ENCODE data around the gene CPA2. TPM values are rescaled to one million over a fixed set of nuclear protein-coding genes. Genes with fewer than 3 reads are reported as not detected.

CPA2 gene
- total RNA-seq, 2 donors from 2014 or later = not detected

DNA sequence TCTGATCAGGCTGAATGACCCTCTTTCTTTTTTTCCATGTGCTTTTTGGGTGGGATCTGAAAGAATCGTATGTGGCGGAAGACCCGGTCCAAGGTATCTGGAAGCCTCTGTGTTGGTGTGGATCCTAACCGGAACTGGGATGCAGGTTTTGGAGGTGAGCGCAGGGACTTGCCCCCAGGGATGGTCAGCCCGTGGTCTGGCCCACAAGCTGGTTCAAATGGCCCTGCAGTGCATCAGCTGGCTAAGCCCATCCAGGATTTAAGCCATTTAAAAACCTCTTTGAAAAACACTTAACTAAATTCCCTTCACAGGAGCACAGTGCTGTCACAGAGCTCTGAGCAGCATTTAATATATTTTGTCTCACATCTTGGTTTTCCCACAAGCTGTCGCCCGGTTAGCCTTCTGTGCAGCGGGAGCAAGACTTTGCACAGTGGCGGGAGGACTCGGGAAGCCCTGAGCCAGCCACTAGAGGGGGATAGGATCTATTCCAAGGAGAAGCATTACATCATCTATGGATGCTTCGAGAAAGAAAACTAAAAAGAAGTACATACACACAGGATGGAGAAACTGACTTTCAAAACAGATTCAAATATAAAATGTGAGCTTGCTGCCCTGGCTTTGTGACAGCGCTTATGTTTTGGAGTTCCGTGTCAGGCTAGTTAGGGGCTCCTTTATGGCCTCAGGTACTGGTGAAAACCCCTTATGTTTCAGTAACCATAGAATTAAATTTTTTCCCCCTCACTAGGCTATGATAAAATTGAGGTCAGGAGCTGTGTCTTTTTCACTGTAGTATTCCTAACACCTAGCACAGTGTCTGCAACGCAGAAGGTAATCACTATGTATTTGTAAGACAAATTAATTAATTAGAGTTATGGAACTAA lies 11.3 kb downstream of the CPA2 start:
- H3K4me3 Mint-ChIP-seq = peak overlapping the region; percentile 12 to 82
- H3K27ac Mint-ChIP-seq = peak overlapping the region; percentile 96
- DNase-seq = no peak
- H3K27me3 Mint-ChIP-seq (ENCODE audit: low read depth) = peaks cover 8% of the 10 kb centered on the region
- H3K36me3 Mint-ChIP-seq (ENCODE audit: insufficient read depth in 2 of 2) = no peaks in the 10 kb centered on the region
- H3K4me1 Mint-ChIP-seq (ENCODE audit: low read depth) = peaks cover 27% of the 10 kb centered on the region
- no peak for ATAC-seq (replicated peaks in 1 of 2)
- no peaks in the 10 kb centered on the region for H3K9me3 Mint-ChIP-seq

DNA sequence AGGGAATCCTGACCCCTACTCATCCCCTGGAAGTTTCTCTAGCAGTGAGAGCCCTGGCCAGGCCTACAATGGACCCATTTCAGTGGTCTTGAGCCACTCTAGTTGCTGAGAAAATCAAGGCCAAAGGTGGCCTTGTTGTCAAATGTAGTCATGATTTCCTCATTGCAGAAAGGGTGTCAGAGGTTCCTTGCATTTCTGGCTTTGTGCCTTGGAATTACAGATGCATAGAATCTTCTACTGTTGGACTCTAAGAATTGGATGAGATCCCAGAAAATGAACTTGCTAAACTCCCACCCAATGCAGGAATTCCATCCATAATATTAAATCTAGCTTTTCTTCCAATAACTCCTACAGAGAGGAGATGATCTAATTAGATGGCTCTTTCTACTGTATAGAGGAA lies 12.2 kb downstream of the CPA2 start:
- Mint-ChIP-seq H3K4me1 (ENCODE audit: low read depth) (peaks cover 27% of the 10 kb centered on the region), H3K4me3 (no peak overlapping the region), H3K9me3 (no peaks in the 10 kb centered on the region), H3K36me3 (ENCODE audit: insufficient read depth in 2 of 2) (no peaks in the 10 kb centered on the region), H3K27ac (no peak overlapping the region), H3K27me3 (ENCODE audit: low read depth) (peaks cover 8% of the 10 kb centered on the region)
- ATAC-seq (replicated peaks in 1 of 2) (no peak), DNase-seq (no peak)

DNA sequence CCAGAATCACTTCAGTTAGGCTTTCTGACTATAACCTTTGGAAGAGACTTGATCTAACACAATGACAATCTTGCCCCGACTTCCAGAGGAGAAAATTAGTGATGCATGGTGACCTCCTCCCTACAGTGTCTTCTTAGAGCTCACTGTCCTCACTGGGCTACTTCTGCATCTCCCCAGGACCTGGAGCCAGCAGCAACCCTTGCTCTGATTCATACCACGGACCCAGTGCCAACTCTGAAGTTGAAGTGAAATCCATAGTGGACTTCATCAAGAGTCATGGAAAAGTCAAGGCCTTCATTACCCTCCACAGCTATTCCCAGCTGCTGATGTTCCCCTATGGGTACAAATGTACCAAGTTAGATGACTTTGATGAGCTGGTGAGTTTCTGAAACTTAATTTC lies 12.6 kb downstream of the CPA2 start:
- Mint-ChIP-seq H3K27ac (no peak overlapping the region), H3K9me3 (peaks cover 0 to under 1% of the 10 kb centered on the region in 2 donors), H3K4me3 (no peak overlapping the region), H3K27me3 (ENCODE audit: low read depth) (peaks cover 8% of the 10 kb centered on the region), H3K4me1 (ENCODE audit: low read depth) (peaks cover 27% of the 10 kb centered on the region), H3K36me3 (ENCODE audit: insufficient read depth in 2 of 2) (no peaks in the 10 kb centered on the region)
- no peak for ATAC-seq (replicated peaks in 1 of 2)
- DNase-seq = no peak

DNA sequence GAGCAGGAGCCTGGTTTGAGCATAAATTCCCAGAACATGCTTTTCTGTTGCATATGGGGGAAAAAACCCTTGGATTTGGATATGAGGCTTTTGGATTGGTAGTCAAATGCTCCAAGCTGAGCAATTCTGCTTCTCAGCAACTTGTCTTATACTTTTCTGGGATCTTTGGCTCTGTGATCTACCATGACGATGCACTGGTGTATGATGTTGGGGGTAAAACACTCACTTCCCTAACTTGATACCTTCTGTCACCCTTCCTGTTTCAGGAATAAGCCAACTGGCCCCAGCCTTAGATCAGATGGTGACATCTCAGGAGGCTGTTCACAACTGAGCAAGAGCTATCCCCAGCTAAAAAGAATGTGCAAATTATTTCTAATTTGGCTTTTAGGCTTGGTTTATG lies 13.2 kb downstream of the CPA2 start:
- Mint-ChIP-seq H3K36me3 (ENCODE audit: insufficient read depth in 2 of 2) (no peaks in the 10 kb centered on the region), H3K27ac (no peak overlapping the region), H3K27me3 (ENCODE audit: low read depth) (peaks cover 5% of the 10 kb centered on the region), H3K4me1 (ENCODE audit: low read depth) (peaks cover 27% of the 10 kb centered on the region), H3K4me3 (no peak overlapping the region), H3K9me3 (peaks cover 0 to 2% of the 10 kb centered on the region in 2 donors)
- no peak for ATAC-seq (replicated peaks in 1 of 2)
- DNase-seq = no peak

DNA sequence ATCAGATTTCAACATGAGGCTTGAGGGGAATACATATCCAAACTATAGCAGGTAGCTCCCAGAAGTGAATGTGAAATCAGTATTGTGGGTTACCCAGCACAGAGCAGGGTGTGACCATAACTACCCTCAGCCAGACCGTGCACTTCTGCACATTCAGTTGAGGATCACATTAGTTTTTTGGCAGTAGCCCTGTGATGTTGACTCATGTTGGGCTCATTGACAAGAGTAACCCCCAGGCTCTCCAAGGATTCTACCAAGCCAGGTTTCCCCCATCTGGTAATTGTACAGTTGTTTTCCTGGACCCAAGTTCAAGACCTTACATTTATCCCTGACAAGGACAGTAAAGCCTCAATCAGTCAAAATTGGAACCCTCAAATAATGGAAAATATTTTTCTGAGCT lies 14.6 kb downstream of the CPA2 start:
- Mint-ChIP-seq H3K27me3 (ENCODE audit: low read depth) (no peaks in the 10 kb centered on the region), H3K36me3 (ENCODE audit: insufficient read depth in 2 of 2) (no peaks in the 10 kb centered on the region), H3K9me3 (peaks cover 0 to 2% of the 10 kb centered on the region in 2 donors), H3K4me3 (no peak overlapping the region), H3K27ac (no peak overlapping the region), H3K4me1 (ENCODE audit: low read depth) (peaks cover 20% of the 10 kb centered on the region)
- ATAC-seq (replicated peaks in 1 of 2) = no peak
- no peak for DNase-seq

DNA sequence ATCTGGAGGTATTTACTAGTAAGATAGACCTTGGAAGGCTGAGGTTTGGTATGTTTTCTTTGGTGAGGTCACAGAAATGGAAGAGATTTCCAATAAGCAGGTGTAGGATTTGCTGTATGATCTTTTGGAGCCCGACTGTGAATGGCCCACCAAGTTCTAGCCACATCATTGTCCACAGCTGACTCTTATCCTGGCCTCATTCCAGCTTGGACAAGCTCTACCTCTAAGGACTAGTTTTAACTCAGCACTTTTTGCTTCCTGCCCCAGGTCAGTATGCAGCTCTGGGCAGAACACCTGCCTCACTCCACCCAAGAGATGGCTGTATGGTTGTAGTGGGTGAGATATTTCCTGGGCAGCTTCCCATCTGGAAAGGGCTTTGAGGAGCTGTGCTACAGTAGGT lies 20.2 kb downstream of the CPA2 start:
- Mint-ChIP-seq H3K27ac (no peak overlapping the region), H3K36me3 (ENCODE audit: insufficient read depth in 2 of 2) (no peaks in the 10 kb centered on the region), H3K27me3 (ENCODE audit: low read depth) (no peaks in the 10 kb centered on the region), H3K4me1 (ENCODE audit: low read depth) (no peaks in the 10 kb centered on the region), H3K9me3 (peaks cover 0 to 2% of the 10 kb centered on the region in 2 donors), H3K4me3 (no peak overlapping the region)
- ATAC-seq (replicated peaks in 1 of 2) (no peak), DNase-seq (no peak)

DNA sequence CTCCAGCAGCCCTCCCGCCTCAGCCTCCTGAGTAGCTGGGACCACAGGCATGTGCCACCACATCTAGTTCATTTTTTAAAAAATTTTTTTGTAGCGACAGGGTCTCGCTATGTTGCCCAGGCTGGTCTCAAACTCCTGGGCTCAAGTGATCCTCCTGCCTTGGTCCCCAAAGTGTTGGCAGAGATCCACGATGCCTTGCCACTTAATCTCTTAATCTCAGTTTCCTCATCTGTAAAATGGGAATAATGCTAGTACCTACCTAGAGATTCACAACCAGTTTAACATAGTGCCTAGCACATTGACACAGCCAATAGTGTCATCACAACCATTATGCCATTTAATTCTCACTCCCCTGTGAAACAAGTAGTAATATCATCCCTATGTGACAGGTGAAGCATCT lies 21.5 kb downstream of the CPA2 start:
- DNase-seq (no peak), ATAC-seq (replicated peaks in 1 of 2) (no peak)
- H3K36me3 Mint-ChIP-seq (ENCODE audit: insufficient read depth in 2 of 2) = no peaks in the 10 kb centered on the region
- H3K27me3 Mint-ChIP-seq (ENCODE audit: low read depth) = no peaks in the 10 kb centered on the region
- H3K27ac Mint-ChIP-seq = no peak overlapping the region
- H3K9me3 Mint-ChIP-seq = peaks cover 0 to 2% of the 10 kb centered on the region in 2 donors
- H3K4me3 Mint-ChIP-seq = no peak overlapping the region
- no peaks in the 10 kb centered on the region for H3K4me1 Mint-ChIP-seq (ENCODE audit: low read depth)

DNA sequence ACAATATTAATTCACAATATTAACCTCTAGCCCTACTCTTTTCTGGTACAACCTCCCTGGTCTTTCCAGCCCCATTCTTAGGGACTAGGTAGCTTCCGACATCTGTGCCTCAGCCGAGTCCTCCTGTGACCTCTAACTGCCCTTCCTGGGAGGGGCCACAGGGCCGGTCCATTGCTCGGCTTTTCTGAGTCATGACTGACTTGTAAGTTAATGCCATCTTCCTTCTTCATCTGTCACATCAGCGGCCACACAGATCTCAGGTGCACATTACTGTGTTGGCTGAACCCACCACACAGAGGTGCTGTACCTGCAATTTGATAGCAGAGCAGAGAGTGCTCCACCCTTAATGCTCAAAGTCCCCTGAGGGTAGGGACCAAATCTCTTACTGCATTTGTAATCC lies 22.2 kb downstream of the CPA2 start:
- Mint-ChIP-seq H3K9me3 (peaks cover 0 to 2% of the 10 kb centered on the region in 2 donors), H3K4me1 (ENCODE audit: low read depth) (no peaks in the 10 kb centered on the region), H3K27me3 (ENCODE audit: low read depth) (no peaks in the 10 kb centered on the region), H3K36me3 (ENCODE audit: insufficient read depth in 2 of 2) (no peaks in the 10 kb centered on the region), H3K4me3 (no peak overlapping the region), H3K27ac (no peak overlapping the region)
- DNase-seq = no peak
- ATAC-seq (replicated peaks in 1 of 2) = no peak

DNA sequence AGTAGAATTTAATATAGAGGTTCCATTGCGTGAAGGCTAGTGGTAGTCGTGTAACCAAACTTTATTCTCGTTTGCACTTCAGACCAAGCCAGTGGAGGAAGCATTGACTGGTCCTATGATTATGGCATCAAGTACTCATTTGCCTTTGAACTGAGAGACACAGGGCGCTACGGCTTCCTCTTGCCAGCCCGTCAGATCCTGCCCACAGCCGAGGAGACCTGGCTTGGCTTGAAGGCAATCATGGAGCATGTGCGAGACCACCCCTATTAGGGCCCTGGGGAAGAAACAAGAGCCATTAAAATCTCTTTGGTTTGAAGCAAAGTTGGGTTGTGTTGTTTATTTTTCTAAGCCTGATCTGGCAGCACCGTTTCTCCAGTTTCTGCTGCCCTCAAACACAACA lies 22.8 kb downstream of the CPA2 start:
- no peaks in the 10 kb centered on the region for H3K36me3 Mint-ChIP-seq (ENCODE audit: insufficient read depth in 2 of 2)
- H3K27ac Mint-ChIP-seq = no peak overlapping the region
- DNase-seq (no peak), ATAC-seq (replicated peaks in 1 of 2) (no peak)
- H3K27me3 Mint-ChIP-seq (ENCODE audit: low read depth) = no peaks in the 10 kb centered on the region
- no peaks in the 10 kb centered on the region for H3K9me3 Mint-ChIP-seq
- H3K4me1 Mint-ChIP-seq (ENCODE audit: low read depth) = no peaks in the 10 kb centered on the region
- H3K4me3 Mint-ChIP-seq = no peak overlapping the region

DNA sequence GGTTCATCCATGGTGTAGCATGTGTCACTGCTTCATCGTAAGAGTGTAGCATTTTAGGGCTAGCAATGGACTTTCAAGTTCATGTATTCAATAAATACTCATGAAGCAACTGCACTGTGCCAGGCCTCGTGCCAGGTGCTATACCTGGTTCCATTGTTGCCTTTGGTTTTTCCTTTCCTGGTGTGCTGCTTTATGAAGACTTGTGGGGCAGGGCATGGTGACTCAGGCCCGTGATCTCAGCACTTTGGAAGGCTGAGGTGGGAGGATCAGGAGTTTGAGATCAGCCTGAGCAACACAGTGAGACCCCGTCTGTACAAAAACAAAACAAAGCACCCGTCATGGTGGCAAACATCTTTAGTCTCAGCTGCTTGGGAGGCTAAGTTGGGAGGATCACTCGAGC lies 24.1 kb downstream of the CPA2 start:
- Mint-ChIP-seq H3K27me3 (ENCODE audit: low read depth) (no peaks in the 10 kb centered on the region), H3K4me1 (ENCODE audit: low read depth) (no peaks in the 10 kb centered on the region), H3K4me3 (no peak overlapping the region), H3K27ac (no peak overlapping the region), H3K36me3 (ENCODE audit: insufficient read depth in 2 of 2) (no peaks in the 10 kb centered on the region), H3K9me3 (no peaks in the 10 kb centered on the region)
- ATAC-seq (replicated peaks in 1 of 2) = no peak
- DNase-seq = no peak

DNA sequence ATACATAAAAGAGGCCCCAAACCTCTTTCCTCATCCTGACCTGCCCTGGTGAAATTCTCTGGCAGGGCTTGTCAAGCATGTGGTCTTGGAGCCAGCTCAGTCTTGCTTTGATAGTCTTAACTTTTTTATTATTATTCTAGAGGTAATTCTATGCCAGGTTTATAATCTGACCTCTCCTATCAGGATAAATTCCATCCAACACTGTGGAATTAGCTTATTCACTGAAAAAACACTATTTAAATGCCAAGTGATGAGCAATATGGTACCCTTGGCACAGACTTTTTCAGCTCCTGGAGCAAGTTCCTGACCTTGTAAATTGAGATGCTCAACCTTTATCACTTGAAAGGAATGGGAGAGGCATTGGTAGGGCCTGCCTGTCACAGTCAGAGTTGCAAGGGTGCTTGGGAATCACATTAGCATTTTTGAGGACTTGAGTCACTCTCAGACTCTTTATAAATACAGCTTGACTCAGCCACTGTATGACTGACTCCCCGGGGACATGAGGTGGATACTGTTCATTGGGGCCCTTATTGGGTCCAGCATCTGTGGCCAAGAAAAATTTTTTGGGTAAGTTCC lies 26.1 kb downstream of the CPA2 start, which contains the start of gene CPA4:
TSS of gene CPA4 (plus strand) at position 480 of the 576 bp plus-strand sequence. CDS start at position 500, 20 bp downstream.
- H3K9me3 Mint-ChIP-seq = no peaks in the 10 kb centered on the region
- H3K27me3 Mint-ChIP-seq (ENCODE audit: low read depth) = no peaks in the 10 kb centered on the region
- DNase-seq (no peak), ATAC-seq (replicated peaks in 1 of 2) (no peak)
- no peaks in the 10 kb centered on the region for H3K36me3 Mint-ChIP-seq (ENCODE audit: insufficient read depth in 2 of 2)
- no peaks in the 10 kb centered on the region for H3K4me1 Mint-ChIP-seq (ENCODE audit: low read depth)
- H3K4me3 Mint-ChIP-seq = no peak within 1 kb of the TSS
- H3K27ac Mint-ChIP-seq = no peak within 1 kb of the TSS

DNA sequence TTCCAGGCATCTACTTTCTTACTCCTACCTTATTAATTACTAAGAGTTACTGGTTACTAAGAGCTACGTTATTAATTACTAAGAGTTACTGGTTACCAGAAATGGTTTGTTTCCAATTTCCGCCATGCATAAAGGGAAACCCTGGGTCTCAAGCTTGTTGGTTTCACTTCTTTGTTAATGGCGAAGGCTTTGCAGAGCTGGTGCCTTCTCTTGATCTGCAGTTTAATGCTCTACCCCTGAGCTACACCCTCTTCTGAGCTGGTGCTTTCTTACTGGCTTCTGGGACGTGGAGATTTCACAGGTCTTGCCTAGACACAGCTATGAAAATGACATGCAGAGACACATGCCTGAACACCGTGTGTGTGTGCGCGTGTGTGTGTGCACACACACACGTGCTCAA lies 26.9 kb downstream of the CPA2 start:
- Mint-ChIP-seq H3K4me3 (no peak overlapping the region), H3K27ac (no peak overlapping the region)

DNA sequence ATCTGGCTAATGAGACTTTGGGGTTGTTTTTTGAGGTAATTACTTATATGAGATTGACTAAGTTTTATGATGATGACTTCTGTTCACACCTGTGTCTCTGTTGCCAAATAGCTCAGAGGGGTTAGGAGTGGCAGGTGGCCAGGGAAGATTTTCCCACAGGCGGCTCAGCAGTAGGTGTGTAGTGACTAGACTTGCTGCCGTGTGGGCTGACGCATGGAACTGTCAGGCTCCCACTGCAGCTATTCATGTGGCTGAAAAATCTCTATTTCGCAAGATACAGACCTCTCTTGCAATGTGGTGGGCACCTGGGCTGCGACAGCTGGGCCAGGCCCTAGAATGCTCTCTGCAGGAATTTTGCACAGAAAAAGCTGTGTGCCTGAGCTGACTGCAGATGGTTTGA lies 27.7 kb downstream of the CPA2 start:
- Mint-ChIP-seq H3K4me3 (no peak overlapping the region), H3K36me3 (ENCODE audit: insufficient read depth in 2 of 2) (no peaks in the 10 kb centered on the region), H3K4me1 (ENCODE audit: low read depth) (no peaks in the 10 kb centered on the region), H3K27ac (no peak overlapping the region), H3K9me3 (no peaks in the 10 kb centered on the region), H3K27me3 (ENCODE audit: low read depth) (no peaks in the 10 kb centered on the region)
- ATAC-seq (replicated peaks in 1 of 2) = no peak
- no peak for DNase-seq

More for the DNA sequence above, 26.9 kb downstream of the CPA2 start:
- Mint-ChIP-seq H3K36me3 (ENCODE audit: insufficient read depth in 2 of 2) (no peaks in the 10 kb centered on the region), H3K4me1 (ENCODE audit: low read depth) (no peaks in the 10 kb centered on the region), H3K27me3 (ENCODE audit: low read depth) (no peaks in the 10 kb centered on the region), H3K9me3 (no peaks in the 10 kb centered on the region)
- no peak for DNase-seq
- ATAC-seq (replicated peaks in 1 of 2) = no peak
